OCI-LY7 (cell line): ENCODE results near the gene YIPF4.
"Not testable (repeated sequence)": the region's sequence is repeated elsewhere in the genome, so short reads cannot be mapped to it uniquely, and the experiment has no call there.

ENCODE experiments used
- CTCF ChIP-seq: fragments of 200-600 bp; sonication (generic); conservative IDR thresholded peaks from 2 replicates; pipeline ENCODE4 v1.5.1; 2014; ENCODE audit warnings: mild to moderate bottlenecking, antibody characterized with exemption, low read length, moderate library complexity, mixed read lengths
- EZH2phosphoT487 ChIP-seq: fragments of 200-600 bp; sonication (generic); IDR thresholded peaks from 2 replicates; pipeline ENCODE4 v1.6.1; 2018; ENCODE audit warnings: low read depth, borderline replicate concordance, mild to moderate bottlenecking, mixed run types, antibody characterized with exemption, low read length, moderate library complexity, mixed read lengths

- not testable (repeated sequence) for TF ChIP-seq EZH2phosphoT487, CTCF
Measured at GRCh38 chr2:32329180-32329980, 51.7 kb downstream of the YIPF4 start.
